HG02938 (cell line): ENCODE data around the gene WDR27.
"Not testable (repeated sequence)": the region's sequence is repeated elsewhere in the genome, so short reads cannot be mapped to it uniquely, and the experiment has no call there.

Source experiments
- ATAC-seq: cut with Tn5 transposase; IDR thresholded peaks from one replicate; pipeline ENCODE4 v1.9.1; 2021; ENCODE audit warnings: mild to moderate bottlenecking, moderate library complexity; ENCODE audit not compliant: unreplicated experiment

The WDR27 gene

DNA sequence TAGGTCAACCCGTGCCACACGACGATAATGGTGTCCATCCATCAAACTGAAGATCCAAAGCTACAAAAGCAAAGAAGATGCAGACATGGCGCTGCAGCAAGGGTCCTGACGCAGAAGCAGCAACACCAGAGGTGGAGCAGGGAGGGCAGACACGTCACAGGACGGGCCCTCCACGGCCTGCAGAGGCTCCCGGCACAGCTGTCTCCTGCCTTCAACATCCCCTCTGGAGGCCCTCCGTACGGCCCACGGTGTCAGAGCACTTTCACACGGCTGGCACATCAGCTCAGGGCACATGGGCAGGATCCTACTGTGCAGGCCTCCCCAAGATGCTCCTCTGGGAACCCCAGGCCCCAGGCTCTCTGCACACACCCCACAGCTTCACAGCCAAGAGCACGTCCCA, 37.6 kb downstream of the WDR27 start:
- no peak for ATAC-seq

DNA sequence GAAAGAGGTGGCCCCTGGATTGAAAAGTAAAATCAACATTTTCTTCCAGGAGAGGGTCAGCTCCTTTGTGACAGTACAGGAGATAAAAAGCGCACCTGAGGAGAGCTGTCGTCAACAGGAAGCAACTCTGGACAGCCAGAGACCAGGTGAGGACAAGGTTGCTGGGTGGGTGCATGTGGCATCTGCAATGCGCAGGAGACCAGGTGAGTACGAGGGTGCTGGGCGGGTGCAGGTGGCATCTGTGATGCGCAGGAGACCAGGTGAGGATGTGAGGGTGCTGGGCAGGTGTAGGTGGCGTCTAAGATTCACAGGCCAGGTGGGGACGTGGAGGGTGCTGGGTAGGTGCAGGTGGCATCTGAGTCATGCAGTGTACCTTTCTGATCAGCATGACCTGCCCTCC, 38.4 kb downstream of the WDR27 start:
- no peak for ATAC-seq

DNA sequence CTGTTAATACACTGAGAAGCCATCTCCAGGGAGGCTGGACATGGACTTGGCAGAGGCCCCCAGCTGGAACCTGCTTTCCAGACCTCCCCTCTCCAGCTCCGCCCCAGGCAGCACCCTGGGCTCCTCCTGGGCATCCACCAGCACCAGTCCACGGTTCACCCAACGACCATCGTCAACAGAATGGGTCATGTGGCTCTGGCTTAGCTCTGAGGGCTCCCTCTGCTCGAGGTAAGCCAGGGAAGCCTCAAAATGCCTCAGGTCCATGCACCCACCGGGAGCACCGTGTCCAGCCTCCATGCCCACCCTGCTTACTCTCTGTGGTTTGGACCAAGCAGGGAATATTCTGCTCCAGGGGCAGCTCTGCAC, 40.5 kb downstream of the WDR27 start:
- ATAC-seq: no peak

DNA sequence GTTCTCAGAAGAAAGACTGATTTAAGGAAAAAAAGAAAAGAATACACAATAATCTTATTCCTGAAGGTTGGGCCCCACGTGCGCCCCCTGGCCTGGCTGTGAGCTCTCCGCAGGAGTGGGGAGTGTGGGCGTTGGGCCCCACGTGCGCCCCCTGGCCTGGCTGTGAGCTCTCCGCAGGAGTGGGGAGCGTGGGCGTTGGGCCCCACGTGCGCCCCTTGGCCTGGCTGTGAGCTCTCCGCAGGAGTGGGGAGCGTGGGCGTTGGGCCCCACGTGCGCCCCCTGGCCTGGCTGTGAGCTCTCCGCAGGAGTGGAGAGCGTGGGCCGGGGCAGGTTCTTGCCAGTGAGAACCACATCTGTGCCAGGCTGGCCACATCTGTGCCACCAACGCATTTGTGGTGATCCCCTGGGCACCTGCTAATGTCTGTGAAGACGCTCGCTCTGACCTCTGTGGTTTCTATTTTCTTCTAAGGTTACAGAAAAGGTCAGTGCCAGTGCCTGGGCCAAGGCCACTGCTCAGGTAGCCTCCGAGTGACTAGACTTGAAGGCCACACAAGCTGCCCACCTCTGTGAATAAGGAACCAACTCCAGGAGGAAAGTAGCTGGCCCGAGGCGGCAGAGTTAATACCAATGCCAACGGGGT, 41.0 kb downstream of the WDR27 start:
- ATAC-seq: no peak

DNA sequence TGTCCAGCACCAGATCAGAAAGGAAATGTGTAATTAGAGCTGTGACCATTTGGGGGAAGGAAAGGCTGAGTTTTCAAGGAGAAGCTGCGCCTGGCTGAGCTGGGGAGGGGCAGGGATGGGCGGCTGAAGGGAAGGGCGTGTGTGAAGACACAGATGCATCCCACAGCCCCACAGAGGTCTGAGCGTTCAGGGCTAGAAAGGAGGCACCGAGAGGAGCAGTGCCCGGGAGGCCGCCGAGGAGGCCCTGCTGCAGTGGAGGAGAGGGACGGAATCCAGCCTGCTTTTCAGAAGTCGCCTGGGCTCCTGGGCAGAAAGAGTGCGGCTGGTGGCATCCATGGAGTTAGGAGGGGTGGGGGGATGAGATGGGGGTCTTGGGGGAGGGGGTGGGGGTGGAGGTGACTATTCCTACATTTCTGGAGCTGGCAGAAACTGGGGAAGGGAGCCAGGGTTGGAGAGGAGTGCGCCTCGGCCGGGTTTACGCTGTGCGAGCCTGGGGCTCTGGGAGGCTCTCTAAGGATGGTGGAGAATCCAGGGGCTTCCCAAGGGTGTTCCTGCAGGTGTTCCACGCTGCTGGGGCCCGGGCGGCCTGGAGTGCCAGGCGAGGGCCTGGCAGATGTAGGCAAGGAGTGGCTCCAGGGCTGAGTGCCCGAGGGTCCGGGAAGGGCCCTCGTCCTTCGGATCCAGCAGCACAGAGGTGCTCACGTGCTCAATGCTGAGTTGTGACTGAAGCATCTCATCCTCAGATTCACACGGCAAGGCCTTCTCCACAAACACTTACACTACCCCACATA, 41.8 kb downstream of the WDR27 start:
- ATAC-seq: no peak

DNA sequence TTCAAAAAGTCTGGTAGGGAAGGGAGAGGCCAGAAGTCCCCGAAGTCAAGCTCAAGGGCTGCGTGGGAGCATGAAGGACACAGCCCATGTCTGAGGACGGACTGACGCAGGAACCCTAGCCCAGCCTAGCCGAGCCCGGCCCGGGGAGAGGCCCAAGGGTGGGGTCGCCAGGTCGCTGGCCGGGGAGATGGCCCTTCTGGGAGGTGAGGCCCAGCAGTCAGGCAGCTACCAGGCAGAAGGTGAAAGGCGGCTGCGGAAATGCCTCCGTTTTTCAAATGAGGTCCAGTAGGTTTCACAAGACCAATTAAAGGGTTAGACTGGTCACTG, 44.6 kb downstream of the WDR27 start:
- no peak for ATAC-seq

DNA sequence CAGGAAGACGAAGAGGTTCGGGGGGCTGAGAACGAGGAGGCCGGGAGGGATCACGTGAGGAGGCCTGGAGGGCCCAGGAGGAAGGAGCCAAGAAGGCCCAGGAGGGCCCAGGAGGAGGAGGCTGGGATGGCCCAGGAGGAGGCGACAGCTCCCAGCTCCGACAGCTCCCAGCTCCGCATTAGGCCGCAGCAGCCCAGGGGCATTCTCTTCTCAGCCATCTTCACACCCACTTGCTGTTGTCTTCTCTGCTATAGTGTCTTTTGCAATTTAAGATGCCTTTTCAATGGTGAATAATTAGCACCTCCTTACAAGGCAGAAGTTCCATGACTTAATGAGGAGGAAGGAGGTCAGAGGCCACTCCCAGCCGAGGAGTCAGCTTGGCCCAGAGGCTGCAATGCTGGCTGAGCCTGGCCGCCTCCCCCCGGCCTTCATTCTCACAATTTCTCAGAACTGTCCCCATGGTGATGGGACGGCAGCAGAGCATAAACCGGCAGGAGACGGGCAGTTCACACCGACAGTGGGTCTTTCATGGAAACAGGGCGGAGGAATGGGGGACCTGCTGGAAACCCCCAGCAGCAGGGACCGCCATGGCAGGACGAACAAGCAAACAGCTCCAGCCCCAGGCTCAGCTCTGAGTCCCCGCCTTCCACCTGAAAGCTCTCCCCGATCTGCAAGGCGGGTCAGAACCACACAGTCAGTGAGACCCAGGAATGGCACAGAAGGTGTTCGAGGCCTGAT, 45.1 kb downstream of the WDR27 start:
- ATAC-seq: no peak

DNA sequence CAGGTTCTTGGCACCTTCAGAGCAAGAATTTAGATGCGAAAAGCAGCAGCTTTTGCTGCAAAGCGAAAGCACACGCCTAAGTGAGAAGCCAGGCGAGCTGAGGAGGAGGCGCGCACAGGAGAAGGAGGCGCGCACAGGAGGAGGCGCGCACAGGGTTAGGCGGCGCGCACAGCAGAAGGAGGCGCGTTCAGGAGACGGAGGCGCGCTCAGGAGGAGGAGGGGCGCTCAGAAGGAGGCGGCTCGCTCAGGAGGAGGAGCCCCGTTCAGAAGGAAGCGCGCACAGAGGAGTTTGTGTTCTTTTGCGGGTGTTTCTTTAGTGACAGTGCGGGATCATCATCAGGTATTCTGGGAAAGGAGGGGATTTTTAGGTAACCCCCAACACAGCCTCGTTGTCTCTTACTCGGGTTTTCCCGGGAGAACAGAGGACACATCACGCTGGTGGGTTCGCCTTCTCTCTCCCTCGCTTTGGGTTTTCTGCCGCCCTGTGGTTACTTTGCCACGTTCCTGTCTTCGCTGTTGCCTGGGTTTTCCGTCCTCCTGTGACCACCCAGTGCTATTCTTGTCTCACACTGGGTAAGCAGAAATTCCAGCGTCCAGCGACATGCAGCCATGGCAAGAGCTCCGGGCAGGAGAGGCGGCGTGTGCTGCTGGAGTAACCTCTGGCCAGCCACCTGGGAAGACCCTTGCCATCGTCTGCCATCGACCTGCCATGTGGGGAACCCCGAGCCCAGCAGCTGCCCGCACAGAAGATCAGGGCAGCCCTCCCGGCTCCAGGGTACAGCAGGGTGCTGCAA, 47.0 kb downstream of the WDR27 start:
- peak; percentile 96 for ATAC-seq

DNA sequence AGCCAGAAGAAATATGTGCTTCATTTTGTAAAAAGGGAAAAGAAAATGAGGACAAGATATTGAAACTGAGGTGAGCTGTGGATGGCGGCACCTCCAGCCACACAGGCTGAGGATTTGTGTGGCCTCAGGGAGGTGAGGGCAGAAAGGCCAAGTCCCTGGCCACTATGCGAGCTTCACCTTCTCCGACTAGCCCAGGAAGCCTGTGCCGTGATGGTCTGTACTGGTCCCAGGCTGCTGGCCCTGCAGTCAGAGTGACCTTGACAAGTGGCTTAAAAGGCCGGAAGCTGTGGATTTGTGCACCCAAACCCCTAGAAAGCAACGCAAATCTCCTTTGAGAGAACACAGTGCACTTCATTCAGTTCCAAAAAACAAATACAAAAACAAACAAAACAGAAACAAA, 48.1 kb downstream of the WDR27 start:
- ATAC-seq: no peak

DNA sequence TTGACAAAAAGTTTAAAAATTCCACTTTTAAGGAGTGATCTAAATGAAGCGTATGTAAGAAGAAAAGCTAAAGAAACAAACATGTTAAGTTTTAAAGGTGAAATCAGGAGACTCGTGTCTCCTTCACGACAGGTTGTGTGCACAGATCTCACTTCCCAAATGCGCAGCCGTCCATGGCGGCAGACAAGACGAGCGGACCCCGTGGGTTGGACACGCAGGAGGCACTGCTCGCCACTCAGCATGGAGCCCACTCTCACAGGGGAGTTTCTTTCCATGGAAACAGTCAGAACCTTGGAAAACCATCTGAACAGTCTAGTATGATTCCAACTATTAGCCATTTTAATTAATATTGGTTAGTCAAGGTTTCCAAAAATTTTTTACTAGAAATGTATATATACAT, 48.9 kb downstream of the WDR27 start:
- ATAC-seq: no peak

DNA sequence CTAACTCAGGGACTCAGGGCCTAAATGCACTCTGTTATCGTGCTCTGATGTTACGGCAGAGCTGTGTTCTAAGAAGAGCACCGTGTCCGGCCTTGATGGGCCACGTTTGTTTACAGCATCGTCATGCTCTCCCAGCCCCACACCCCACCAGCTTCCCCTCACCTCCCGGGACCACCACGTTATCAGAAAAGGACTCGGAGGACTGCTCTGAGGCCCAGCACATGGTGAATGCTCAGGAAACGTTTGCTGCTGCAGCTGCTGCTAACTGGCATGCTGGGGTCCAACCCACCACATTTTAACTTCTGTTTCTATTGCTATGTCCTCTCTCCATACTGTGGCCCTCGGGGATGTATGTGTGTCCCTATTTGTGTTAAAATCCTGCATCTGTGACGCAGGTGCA, 50.3 kb downstream of the WDR27 start:
- ATAC-seq: no peak

DNA sequence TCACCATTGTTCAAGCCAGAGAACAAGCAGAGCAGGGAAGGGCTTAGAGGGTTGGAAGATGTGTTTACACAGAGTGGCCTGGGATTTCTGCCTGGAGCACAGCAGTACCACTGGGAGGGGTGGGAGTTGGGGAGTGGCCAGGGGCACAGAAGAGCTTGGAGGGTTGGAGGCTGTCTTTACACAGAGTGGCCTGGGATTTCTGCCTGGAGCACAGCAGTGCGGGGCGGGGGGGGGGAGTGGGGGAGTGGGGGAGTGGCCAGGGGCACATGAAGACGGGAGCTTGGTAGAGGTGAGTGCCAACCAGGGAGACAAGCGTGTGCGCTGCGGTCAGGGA, 50.9 kb downstream of the WDR27 start:
- ATAC-seq: no peak

DNA sequence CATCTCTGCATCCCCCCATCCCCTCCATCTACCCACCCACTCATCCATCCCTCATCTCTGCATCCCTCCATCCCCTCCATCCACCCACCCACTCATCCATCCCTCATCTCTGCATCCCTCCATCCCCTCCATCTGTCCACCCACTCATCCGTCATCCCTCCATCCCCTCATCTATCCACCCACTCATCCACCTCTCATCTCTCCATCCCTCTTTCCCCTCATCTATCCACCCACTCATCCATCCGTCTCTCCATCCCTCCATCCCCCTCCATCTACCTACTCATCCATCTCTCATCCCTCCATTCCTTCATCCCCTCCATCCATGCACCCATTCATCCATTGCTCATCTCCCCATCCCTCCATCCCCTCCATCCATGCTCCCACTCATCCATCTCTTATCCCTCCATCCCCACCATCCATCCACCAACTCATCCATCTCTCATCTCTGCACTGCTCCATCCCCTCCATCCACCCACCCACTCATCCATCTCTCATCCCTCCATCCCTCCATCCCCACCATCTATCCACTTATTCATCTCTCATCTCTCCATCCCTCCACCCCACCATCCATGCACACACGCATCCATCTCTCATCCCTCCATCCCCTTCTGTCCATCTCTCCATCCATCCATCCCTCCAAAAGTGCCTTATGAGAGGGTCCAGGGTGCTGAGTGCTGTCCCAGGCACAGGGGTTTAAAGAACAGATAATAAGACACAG, 51.4 kb downstream of the WDR27 start:
- ATAC-seq: no peak

DNA sequence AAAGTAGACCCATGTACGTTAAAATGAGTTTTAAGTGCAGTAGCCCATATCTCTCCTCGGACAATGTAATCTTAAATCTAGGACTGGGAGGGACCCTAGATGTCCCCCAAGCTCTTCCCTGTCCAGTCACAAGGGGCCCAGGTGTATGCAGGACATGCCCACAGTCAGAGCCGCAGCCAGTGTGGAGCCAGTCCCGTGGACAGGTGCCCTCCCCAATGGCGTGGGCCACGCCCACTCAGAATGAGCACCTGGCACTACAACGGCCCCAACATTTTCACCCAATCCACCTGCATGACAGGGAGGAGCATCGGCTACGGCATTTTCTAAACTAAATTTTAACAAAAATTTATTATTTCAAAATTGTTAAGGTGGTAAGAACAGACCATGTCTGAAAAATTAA, 53.2 kb downstream of the WDR27 start:
- ATAC-seq: no peak

DNA sequence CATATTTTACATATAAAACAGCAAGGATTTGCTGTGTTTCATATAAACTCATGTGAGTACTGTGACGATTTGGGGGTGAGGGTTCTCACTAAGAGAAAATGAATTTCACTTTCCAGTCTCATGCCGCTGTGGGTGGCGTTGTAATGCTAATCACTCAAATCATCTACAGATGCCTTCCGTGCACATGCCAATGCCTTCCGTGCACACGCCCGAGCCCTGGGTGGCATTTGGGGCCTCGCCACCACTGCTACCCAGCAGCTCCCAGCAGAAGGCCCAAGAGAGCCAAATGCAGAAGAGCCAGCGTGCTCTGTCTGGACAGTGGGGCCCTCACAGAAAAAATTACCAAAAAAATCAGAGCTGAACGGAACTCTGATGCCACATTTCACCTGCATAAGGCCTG, 53.7 kb downstream of the WDR27 start:
- ATAC-seq: no peak

DNA sequence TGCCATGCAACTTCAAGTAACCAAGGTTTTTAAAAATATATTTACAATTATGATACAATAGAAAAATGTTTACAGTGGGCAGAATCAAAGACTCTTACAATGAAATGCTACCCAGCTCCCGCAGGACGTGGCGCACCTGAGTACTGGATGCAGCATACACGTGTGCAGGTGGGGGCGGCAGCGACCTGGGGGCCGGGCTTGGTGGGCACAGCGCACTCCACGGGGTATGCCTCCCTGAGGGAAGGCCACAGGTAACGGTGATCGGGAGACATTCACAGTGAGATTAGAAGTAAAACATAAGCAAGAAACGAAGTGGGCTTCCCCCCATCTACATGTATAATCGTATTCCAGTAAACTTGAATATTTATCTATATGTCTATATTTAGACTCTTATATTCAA, 54.2 kb downstream of the WDR27 start:
- no peak for ATAC-seq

DNA sequence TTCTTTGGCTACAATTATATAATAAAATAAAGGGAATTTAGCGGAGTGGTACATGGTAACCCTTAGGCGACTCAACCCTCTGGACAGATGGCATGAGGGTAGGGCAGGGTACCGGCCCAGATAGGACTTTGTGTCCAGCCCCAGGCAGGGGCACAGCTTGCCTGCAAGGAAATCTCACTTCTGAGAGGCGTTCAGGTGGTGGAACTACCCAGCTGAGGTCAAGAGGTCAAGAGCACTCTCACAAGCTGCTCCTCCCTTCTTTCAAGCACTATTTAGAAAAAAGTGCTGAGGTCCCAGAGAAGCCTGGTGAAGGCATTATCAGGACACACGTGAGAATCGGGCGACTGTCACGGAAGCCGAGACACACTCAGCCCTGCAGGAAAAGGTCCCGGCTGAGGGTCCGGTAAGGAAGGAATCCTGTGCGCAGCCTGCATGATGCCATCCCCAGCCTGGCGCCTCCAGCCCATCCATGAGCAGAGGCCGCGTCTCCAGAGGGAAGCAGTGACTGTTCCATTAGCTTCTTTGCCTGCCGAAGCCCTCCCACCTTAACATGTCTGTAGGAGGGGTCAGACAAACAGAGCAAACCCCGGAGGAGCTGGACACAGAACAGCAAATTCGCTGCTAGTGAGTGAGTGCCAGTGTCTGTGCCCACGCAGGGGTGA, 54.8 kb downstream of the WDR27 start:
- ATAC-seq: no peak

DNA sequence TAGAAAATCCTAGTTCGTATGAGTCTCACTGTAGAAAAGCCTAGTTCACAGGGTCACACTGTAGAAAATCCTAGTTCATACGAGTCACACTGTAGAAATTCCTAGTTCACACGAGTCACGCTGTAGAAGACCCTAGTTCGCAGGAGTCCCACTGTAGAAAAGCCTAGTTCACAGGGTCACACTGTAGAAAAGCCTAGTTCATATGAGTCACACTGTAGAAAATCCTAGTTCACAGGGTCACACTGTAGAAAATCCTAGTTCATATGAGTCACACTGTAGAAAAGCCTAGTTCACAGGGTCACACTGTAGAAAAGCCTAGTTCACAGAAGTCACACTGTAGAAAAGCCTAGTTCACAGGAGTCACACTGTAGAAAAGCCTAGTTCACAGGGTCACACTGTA, 56.4 kb downstream of the WDR27 start:
- not testable (repeated sequence) for ATAC-seq

DNA sequence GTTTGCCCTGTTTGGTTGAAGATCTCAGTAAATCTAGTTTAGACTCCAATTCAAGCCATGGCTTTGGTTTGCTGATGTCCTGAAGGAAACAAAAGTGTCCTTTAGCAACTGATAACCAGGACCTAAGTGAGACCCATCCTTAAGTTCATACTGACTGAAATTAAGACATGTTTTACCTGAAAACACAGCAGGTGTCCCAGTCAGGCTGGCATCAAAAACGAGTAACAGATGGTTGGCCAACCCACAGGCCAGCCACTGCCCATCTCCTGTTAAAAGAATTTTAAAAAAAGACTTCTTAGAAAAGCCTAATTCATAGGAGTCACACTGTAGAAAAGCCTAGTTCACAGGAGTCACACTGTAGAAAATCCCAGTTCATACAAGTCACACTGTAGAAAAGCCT, 58.3 kb downstream of the WDR27 start:
- no peak for ATAC-seq

DNA sequence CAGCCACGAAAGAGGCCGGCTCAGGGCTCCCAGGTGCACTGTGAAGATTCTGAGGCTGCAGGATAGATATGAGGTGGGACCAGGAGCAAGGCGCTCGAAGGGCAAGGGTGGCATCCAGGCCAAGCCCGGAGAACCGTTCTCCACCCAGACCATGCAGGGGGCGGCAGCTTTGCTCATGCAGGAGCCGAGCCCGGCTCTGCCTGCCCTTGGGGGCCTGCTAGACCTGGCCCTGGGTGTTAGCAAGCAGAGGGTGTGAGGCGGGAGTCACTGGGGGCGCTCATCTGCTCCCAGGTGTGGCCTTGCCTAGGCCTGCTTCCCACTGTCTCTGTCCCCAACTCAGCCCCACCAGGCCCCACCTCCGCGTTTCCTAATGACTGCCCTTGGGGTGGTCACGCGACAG, 59.4 kb downstream of the WDR27 start:
- ATAC-seq: no peak
